IPS-20b (cell line): ENCODE data around the gene KRTAP9-9.
"Not testable (repeated sequence)": the region's sequence is repeated elsewhere in the genome, so short reads cannot be mapped to it uniquely, and the experiment has no call there.

Experiments used
- H3K27ac ChIP-seq: one replicate; pipeline ENCODE4 v1.5.1; 2013; ENCODE audit warnings: low read length
- H3K27me3 ChIP-seq: 2 replicates; pipeline ENCODE4 v1.6.1; 2013; ENCODE audit warnings: mild to moderate bottlenecking, low read length, inconsistent platforms; ENCODE audit not compliant: insufficient read depth
- H3K36me3 ChIP-seq: 2 replicates; pipeline ENCODE4 v1.6.1; 2013; ENCODE audit warnings: low read depth, mild to moderate bottlenecking, inconsistent platforms, low read length, moderate library complexity; ENCODE audit not compliant: insufficient read depth
- H3K4me1 ChIP-seq: 2 replicates; pipeline ENCODE4 v1.6.1; 2013; ENCODE audit warnings: mild to moderate bottlenecking, control low read depth, inconsistent platforms, low read length, moderate library complexity; ENCODE audit not compliant: insufficient read depth
- H3K4me3 ChIP-seq: 2 replicates; pipeline ENCODE4 v1.5.1; 2013; ENCODE audit warnings: mild to moderate bottlenecking, low read length, inconsistent platforms
- H3K9ac ChIP-seq: 2 replicates; pipeline ENCODE4 v1.6.1; 2013; ENCODE audit warnings: low read depth, mild to moderate bottlenecking, inconsistent platforms, low read length, moderate library complexity
- H3K9me3 ChIP-seq: 2 replicates; pipeline ENCODE4 v1.6.1; 2013; ENCODE audit warnings: mild to moderate bottlenecking, low read depth, low read length, inconsistent platforms; ENCODE audit not compliant: insufficient read depth

Gene KRTAP9-9

GRCh38 chr17:41237949-41238437 is 17.2 kb upstream of the KRTAP9-9 start, which contains the start of gene KRTAP9-8:
Gene KRTAP9-8, plus strand, starts transcription at chr17:41237999. Its CDS starts 53 bp downstream, at chr17:41238052.
- not testable (repeated sequence) for H3K36me3 ChIP-seq, H3K4me1 ChIP-seq, H3K9ac ChIP-seq, H3K27ac ChIP-seq, H3K9me3 ChIP-seq, H3K4me3 ChIP-seq, H3K27me3 ChIP-seq

- H3K4me1 ChIP-seq, H3K4me3 ChIP-seq, H3K9me3 ChIP-seq, H3K36me3 ChIP-seq, H3K27me3 ChIP-seq, H3K9ac ChIP-seq, H3K27ac ChIP-seq: not testable (repeated sequence)
These were observed 8.0 kb upstream of the KRTAP9-9 start for GRCh38 chr17:41246995-41247787.

GRCh38 chr17:41249637-41250240 is 5.4 kb upstream of the KRTAP9-9 start, which contains the start of gene KRTAP9-4:
Gene KRTAP9-4, plus strand, starts transcription at chr17:41249687. Its CDS starts 34 bp downstream, at chr17:41249721.
- H3K36me3 ChIP-seq, result not testable (repeated sequence)

GRCh38 chr17:41251261-41251660 is 3.9 kb upstream of the KRTAP9-9 start:
- Histone ChIP-seq H3K4me3 (no peak overlapping the region), H3K4me1 (no peaks in the 10 kb centered on the region), H3K27ac (no peak overlapping the region), H3K36me3 (no peaks in the 10 kb centered on the region), H3K9ac (no peak overlapping the region), H3K9me3 (no peaks in the 10 kb centered on the region), H3K27me3 (peaks cover 4% of the 10 kb centered on the region; the same call in 1 of the 2 replicates)

More at GRCh38 chr17:41249637-41250240, 5.4 kb upstream of the KRTAP9-9 start, which contains the start of gene KRTAP9-4:
- not testable (repeated sequence) for H3K27me3 ChIP-seq, H3K4me3 ChIP-seq, H3K4me1 ChIP-seq, H3K9me3 ChIP-seq, H3K27ac ChIP-seq, H3K9ac ChIP-seq

GRCh38 chr17:41254861-41255260 is 323 bp upstream of the KRTAP9-9 start:
- Histone ChIP-seq H3K4me3 (no peak overlapping the region), H3K9ac (no peak overlapping the region), H3K36me3 (no peaks in the 10 kb centered on the region), H3K27ac (no peak overlapping the region), H3K9me3 (no peaks in the 10 kb centered on the region), H3K27me3 (peaks cover 3% of the 10 kb centered on the region; the same call in 1 of the 2 replicates), H3K4me1 (no peaks in the 10 kb centered on the region)

GRCh38 chr17:41256291-41256685 is 1.1 kb downstream of the KRTAP9-9 start:
- Histone ChIP-seq H3K27ac (no peak overlapping the region), H3K27me3 (peaks cover 3% of the 10 kb centered on the region; the same call in 1 of the 2 replicates), H3K9me3 (no peaks in the 10 kb centered on the region), H3K9ac (no peak overlapping the region), H3K4me1 (no peaks in the 10 kb centered on the region), H3K36me3 (no peaks in the 10 kb centered on the region), H3K4me3 (no peak overlapping the region)

- H3K9ac ChIP-seq, result no peak overlapping the region
- H3K36me3 ChIP-seq, result no peaks in the 10 kb centered on the region
- H3K4me3 ChIP-seq, result no peak overlapping the region
- H3K4me1 ChIP-seq, result no peaks in the 10 kb centered on the region
- peaks cover 3% of the 10 kb centered on the region; the same call in 1 of the 2 replicates for H3K27me3 ChIP-seq
- H3K27ac ChIP-seq, result no peak overlapping the region
- no peaks in the 10 kb centered on the region for H3K9me3 ChIP-seq
These were observed 3.2 kb downstream of the KRTAP9-9 start for GRCh38 chr17:41258406-41258805.

DNA sequence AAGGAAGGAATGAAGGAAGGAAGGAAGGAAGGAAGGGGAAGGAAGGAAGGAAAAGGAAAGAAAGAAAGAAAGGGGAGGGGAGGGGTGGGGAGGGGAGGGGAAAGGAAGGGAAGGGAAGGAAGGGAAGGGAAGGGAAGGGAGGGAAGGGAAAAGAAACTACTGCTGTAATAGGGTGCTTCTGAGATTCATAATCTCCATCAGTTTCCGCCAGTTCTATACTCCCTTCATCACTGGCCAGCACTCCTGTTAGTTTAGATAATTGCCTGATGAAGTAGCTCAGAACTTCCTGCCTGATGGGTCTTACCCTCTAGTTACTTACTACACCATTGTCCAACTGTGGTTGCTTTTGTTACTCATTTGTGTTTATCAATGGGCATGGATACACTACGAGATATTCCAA is 8.0 kb downstream of the KRTAP9-9 start:
- Histone ChIP-seq H3K9me3 (no peaks in the 10 kb centered on the region), H3K36me3 (no peaks in the 10 kb centered on the region), H3K4me1 (no peaks in the 10 kb centered on the region), H3K9ac (no peak overlapping the region), H3K27me3 (no peaks in the 10 kb centered on the region; the same call in 1 of the 2 replicates), H3K4me3 (no peak overlapping the region), H3K27ac (no peak overlapping the region)

GRCh38 chr17:41264599-41264998 is 9.4 kb downstream of the KRTAP9-9 start:
- Histone ChIP-seq H3K4me1 (no peaks in the 10 kb centered on the region), H3K36me3 (no peaks in the 10 kb centered on the region), H3K9ac (no peak overlapping the region), H3K9me3 (no peaks in the 10 kb centered on the region), H3K27me3 (no peaks in the 10 kb centered on the region; the same call in 1 of the 2 replicates), H3K27ac (no peak overlapping the region), H3K4me3 (no peak overlapping the region)

DNA sequence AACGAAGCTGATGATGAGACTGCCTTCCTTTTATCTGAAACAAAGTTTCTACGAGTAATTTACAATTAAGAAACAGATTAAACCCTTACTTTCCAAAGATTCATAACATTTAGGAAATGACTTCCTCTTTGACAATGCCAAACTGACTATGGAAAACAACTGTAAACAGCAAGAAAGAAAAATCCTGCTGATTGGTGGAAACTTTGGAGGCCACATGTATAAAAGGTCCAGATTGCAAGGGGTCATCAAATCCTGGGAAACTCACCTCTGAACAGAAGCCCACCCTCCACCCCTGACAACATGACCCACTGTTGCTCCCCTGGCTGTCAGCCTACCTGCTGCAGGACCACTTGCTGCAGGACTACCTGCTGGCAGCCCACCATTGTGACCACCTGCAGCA is 9.9 kb downstream of the KRTAP9-9 start, which contains the start of gene KRTAP9-6:
Gene KRTAP9-6 (plus strand): TSS at position 301 of the 400 bp plus-strand sequence. CDS start 0 bp downstream, at position 301.
- Histone ChIP-seq H3K9ac (no peak within 1 kb of the TSS), H3K4me1 (no peaks in the 10 kb centered on the region), H3K27ac (no peak within 1 kb of the TSS), H3K4me3 (no peak within 1 kb of the TSS), H3K27me3 (no peaks in the 10 kb centered on the region; the same call in 1 of the 2 replicates), H3K36me3 (no peaks in the 10 kb centered on the region), H3K9me3 (no peaks in the 10 kb centered on the region)

GRCh38 chr17:41267711-41268110 is 12.5 kb downstream of the KRTAP9-9 start:
- Histone ChIP-seq H3K27ac (no peak overlapping the region), H3K27me3 (no peaks in the 10 kb centered on the region; the same call in 1 of the 2 replicates), H3K9me3 (no peaks in the 10 kb centered on the region), H3K36me3 (no peaks in the 10 kb centered on the region), H3K4me1 (no peaks in the 10 kb centered on the region), H3K4me3 (no peak overlapping the region), H3K9ac (no peak overlapping the region)
